Measurements from ENCODE around the gene TMEM18. TPM values are rescaled to one million over a fixed set of nuclear protein-coding genes. Genes with fewer than 3 reads are reported as not detected.

Gene TMEM18
- total and polyA plus RNA-seq, 2 of the 13 experiments (the other 11 are each of a cell fraction or from before 2014, with no cell fraction given), result 45.9 to 49.4 TPM

DNA sequence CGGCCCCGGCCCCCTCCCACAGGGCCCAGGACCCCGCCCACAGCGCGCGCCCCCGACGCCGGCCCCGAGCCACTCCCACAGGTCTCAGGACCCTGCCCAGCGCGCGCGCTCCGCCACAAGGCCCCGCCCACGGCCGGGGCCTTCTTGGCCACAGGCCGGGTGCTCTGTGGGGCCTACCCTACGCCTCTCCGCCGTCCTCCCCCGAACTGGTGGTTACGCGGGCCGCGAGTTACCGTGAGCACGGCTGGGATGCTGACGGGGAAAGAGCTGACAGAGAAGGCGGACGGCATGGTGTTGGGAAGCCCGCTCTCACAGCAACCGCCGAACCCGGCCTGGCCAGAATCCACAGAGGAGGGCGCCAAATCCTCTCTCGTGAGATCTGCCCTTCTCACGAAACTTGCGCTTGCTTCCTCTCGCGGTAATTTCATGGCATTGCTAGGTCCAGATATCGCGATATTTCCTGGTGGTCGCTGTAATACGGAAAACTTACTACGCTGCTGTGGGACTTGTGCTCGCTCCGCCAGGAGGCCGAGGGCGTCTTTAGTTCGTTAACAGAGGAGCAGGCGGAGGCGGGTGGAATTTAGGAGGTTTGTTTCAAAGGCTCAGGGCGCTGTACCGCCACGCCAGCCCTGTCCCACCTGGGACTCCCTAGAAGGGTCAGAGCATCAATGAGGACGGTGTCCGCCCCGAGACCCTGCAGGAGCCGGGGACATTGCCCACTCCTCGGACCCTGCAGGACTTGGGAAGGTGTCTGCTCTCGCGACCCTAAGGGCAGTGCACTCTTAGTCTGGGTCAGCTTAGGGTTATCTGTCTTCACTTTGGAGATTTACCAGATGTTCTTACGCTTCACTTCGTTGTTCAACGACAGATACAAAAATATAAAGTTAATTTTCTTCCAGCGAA, at the start of gene TMEM18 (continued):
- TF ChIP-seq, protein P1, sequence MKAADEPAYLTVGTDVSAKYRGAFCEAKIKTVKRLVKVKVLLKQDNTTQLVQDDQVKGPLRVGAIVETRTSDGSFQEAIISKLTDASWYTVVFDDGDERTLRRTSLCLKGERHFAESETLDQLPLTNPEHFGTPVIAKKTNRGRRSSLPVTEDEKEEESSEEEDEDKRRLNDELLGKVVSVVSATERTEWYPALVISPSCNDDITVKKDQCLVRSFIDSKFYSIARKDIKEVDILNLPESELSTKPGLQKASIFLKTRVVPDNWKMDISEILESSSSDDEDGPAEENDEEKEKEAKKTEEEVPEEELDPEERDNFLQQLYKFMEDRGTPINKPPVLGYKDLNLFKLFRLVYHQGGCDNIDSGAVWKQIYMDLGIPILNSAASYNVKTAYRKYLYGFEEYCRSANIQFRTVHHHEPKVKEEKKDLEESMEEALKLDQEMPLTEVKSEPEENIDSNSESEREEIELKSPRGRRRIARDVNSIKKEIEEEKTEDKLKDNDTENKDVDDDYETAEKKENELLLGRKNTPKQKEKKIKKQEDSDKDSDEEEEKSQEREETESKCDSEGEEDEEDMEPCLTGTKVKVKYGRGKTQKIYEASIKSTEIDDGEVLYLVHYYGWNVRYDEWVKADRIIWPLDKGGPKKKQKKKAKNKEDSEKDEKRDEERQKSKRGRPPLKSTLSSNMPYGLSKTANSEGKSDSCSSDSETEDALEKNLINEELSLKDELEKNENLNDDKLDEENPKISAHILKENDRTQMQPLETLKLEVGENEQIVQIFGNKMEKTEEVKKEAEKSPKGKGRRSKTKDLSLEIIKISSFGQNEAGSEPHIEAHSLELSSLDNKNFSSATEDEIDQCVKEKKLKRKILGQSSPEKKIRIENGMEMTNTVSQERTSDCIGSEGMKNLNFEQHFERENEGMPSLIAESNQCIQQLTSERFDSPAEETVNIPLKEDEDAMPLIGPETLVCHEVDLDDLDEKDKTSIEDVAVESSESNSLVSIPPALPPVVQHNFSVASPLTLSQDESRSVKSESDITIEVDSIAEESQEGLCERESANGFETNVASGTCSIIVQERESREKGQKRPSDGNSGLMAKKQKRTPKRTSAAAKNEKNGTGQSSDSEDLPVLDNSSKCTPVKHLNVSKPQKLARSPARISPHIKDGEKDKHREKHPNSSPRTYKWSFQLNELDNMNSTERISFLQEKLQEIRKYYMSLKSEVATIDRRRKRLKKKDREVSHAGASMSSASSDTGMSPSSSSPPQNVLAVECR (CRISPR knock-in tag; IDR thresholded peaks at IDR 0.05; ENCODE audit: borderline replicate concordance), result peak; percentile 60
- TF ChIP-seq BHLHE40 (IDR thresholded peaks at IDR 0.05; ENCODE audit: low read length) (peak; percentile 32; the same call in 1 of the 2 replicates), CHD4 (IDR thresholded peaks at IDR 0.05; ENCODE audit: borderline replicate concordance, low read length) (no peak), GATAD2A (CRISPR knock-in tag; IDR thresholded peaks at IDR 0.05) (peak; percentile 50), HNRNPH1 (optimal IDR thresholded peaks at IDR 0.05; ENCODE audit: low read depth, low read length) (peak; percentile 62), ZNF629 (CRISPR knock-in tag; conservative IDR thresholded peaks at IDR 0.05) (no peak; the same call in 1 of the 2 replicates), PHF8 (CRISPR knock-in tag; IDR thresholded peaks at IDR 0.05) (peak; percentile 100), SRSF9 (IDR thresholded peaks at IDR 0.05; ENCODE audit: borderline replicate concordance, insufficient read depth, low read depth, low read length, poor library complexity, severe bottlenecking) (no peak), ZNF607 (CRISPR knock-in tag; IDR thresholded peaks at IDR 0.05; ENCODE audit: borderline replicate concordance) (peak; percentile 95), ZFP36L1 (CRISPR knock-in tag; IDR thresholded peaks at IDR 0.05) (peak; percentile 93), NR2F1 (CRISPR knock-in tag; IDR thresholded peaks at IDR 0.05) (no peak; a peak in 1 of 4 replicates), TAF1 (CRISPR knock-in tag; IDR thresholded peaks at IDR 0.05) (peak; percentile 95), ZFP41 (CRISPR knock-in tag; IDR thresholded peaks at IDR 0.05; ENCODE audit: borderline replicate concordance) (no peak; the same call in 1 of the 2 replicates)
- TF ChIP-seq, protein P2, sequence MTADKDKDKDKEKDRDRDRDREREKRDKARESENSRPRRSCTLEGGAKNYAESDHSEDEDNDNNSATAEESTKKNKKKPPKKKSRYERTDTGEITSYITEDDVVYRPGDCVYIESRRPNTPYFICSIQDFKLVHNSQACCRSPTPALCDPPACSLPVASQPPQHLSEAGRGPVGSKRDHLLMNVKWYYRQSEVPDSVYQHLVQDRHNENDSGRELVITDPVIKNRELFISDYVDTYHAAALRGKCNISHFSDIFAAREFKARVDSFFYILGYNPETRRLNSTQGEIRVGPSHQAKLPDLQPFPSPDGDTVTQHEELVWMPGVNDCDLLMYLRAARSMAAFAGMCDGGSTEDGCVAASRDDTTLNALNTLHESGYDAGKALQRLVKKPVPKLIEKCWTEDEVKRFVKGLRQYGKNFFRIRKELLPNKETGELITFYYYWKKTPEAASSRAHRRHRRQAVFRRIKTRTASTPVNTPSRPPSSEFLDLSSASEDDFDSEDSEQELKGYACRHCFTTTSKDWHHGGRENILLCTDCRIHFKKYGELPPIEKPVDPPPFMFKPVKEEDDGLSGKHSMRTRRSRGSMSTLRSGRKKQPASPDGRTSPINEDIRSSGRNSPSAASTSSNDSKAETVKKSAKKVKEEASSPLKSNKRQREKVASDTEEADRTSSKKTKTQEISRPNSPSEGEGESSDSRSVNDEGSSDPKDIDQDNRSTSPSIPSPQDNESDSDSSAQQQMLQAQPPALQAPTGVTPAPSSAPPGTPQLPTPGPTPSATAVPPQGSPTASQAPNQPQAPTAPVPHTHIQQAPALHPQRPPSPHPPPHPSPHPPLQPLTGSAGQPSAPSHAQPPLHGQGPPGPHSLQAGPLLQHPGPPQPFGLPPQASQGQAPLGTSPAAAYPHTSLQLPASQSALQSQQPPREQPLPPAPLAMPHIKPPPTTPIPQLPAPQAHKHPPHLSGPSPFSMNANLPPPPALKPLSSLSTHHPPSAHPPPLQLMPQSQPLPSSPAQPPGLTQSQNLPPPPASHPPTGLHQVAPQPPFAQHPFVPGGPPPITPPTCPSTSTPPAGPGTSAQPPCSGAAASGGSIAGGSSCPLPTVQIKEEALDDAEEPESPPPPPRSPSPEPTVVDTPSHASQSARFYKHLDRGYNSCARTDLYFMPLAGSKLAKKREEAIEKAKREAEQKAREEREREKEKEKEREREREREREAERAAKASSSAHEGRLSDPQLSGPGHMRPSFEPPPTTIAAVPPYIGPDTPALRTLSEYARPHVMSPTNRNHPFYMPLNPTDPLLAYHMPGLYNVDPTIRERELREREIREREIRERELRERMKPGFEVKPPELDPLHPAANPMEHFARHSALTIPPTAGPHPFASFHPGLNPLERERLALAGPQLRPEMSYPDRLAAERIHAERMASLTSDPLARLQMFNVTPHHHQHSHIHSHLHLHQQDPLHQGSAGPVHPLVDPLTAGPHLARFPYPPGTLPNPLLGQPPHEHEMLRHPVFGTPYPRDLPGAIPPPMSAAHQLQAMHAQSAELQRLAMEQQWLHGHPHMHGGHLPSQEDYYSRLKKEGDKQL (CRISPR knock-in tag; IDR thresholded peaks at IDR 0.05; ENCODE audit: low read depth), result peak; percentile 68; the same call in 1 of the 2 replicates
- TF ChIP-seq, protein P3, sequence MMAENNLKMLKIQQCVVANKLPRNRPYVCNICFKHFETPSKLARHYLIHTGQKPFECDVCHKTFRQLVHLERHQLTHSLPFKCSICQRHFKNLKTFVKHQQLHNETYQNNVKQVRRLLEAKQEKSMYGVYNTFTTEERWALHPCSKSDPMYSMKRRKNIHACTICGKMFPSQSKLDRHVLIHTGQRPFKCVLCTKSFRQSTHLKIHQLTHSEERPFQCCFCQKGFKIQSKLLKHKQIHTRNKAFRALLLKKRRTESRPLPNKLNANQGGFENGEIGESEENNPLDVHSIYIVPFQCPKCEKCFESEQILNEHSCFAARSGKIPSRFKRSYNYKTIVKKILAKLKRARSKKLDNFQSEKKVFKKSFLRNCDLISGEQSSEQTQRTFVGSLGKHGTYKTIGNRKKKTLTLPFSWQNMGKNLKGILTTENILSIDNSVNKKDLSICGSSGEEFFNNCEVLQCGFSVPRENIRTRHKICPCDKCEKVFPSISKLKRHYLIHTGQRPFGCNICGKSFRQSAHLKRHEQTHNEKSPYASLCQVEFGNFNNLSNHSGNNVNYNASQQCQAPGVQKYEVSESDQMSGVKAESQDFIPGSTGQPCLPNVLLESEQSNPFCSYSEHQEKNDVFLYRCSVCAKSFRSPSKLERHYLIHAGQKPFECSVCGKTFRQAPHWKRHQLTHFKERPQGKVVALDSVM (CRISPR knock-in tag; IDR thresholded peaks at IDR 0.05), result peak; percentile 41; the same call in 1 of the 2 replicates

Measured in HepG2 (cell line).